Measurements from ENCODE around the gene KANSL3.

Gene KANSL3

DNA sequence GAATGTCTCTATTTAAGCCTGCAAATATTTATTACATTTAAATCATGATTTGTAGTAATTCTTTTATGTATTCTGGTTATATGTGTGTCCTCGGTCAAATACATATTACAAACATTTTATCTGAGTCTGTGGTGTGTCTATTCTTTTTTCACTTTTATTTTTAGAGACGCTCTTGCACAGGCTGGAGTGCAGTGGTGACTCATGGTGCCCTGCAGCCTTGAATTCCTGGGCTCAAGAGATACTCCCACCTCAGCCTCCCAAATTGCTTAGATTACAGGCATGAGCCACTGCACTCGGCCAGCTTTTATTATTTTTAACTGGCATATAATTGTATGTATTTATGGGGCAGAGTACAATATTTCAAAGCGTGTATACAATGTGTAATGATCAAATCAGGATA, 54.1 kb downstream of the KANSL3 start:
- no peak for ATAC-seq
- TF ChIP-seq ZNF70 (CRISPR knock-in tag; IDR thresholded peaks at IDR 0.05): no peak
- no peak for TF ChIP-seq ZC3H10 (CRISPR knock-in tag; IDR thresholded peaks at IDR 0.05)
- TF ChIP-seq ISL1 (CRISPR knock-in tag; IDR thresholded peaks at IDR 0.05): no peak
- no peak for TF ChIP-seq TCF4 (CRISPR knock-in tag; IDR thresholded peaks at IDR 0.05; ENCODE audit: borderline replicate concordance)
- no peak for TF ChIP-seq BACH2 (CRISPR knock-in tag; IDR thresholded peaks at IDR 0.05; ENCODE audit: borderline replicate concordance)
- TF ChIP-seq SNAI2 (CRISPR knock-in tag; IDR thresholded peaks at IDR 0.05): no peak
- no peak for TF ChIP-seq RARB (CRISPR knock-in tag; IDR thresholded peaks at IDR 0.05)
- TF ChIP-seq CREB5 (CRISPR knock-in tag; IDR thresholded peaks at IDR 0.05; ENCODE audit: low read depth): no peak
- no peak for TF ChIP-seq OSR1 (CRISPR knock-in tag; IDR thresholded peaks at IDR 0.05)
- TF ChIP-seq, protein P1, sequence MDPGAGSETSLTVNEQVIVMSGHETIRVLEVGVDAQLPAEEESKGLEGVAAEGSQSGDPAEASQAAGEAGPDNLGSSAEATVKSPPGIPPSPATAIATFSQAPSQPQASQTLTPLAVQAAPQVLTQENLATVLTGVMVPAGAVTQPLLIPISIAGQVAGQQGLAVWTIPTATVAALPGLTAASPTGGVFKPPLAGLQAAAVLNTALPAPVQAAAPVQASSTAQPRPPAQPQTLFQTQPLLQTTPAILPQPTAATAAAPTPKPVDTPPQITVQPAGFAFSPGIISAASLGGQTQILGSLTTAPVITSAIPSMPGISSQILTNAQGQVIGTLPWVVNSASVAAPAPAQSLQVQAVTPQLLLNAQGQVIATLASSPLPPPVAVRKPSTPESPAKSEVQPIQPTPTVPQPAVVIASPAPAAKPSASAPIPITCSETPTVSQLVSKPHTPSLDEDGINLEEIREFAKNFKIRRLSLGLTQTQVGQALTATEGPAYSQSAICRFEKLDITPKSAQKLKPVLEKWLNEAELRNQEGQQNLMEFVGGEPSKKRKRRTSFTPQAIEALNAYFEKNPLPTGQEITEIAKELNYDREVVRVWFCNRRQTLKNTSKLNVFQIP (CRISPR knock-in tag; IDR thresholded peaks at IDR 0.05; ENCODE audit: borderline replicate concordance, low read depth): no peak
- TF ChIP-seq, protein P2, sequence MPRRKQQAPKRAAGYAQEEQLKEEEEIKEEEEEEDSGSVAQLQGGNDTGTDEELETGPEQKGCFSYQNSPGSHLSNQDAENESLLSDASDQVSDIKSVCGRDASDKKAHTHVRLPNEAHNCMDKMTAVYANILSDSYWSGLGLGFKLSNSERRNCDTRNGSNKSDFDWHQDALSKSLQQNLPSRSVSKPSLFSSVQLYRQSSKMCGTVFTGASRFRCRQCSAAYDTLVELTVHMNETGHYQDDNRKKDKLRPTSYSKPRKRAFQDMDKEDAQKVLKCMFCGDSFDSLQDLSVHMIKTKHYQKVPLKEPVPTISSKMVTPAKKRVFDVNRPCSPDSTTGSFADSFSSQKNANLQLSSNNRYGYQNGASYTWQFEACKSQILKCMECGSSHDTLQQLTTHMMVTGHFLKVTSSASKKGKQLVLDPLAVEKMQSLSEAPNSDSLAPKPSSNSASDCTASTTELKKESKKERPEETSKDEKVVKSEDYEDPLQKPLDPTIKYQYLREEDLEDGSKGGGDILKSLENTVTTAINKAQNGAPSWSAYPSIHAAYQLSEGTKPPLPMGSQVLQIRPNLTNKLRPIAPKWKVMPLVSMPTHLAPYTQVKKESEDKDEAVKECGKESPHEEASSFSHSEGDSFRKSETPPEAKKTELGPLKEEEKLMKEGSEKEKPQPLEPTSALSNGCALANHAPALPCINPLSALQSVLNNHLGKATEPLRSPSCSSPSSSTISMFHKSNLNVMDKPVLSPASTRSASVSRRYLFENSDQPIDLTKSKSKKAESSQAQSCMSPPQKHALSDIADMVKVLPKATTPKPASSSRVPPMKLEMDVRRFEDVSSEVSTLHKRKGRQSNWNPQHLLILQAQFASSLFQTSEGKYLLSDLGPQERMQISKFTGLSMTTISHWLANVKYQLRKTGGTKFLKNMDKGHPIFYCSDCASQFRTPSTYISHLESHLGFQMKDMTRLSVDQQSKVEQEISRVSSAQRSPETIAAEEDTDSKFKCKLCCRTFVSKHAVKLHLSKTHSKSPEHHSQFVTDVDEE (CRISPR knock-in tag; IDR thresholded peaks at IDR 0.05): no peak
- no peak for TF ChIP-seq PATZ1 (CRISPR knock-in tag; IDR thresholded peaks at IDR 0.05; ENCODE audit: borderline replicate concordance)
- TF ChIP-seq ZFP30 (CRISPR knock-in tag; IDR thresholded peaks at IDR 0.05): no peak
- no peak for TF ChIP-seq PPARA (CRISPR knock-in tag; IDR thresholded peaks at IDR 0.05; ENCODE audit: borderline replicate concordance)
- no peak for TF ChIP-seq ZNF8 (CRISPR knock-in tag; IDR thresholded peaks at IDR 0.05)
- no peak for TF ChIP-seq ARNTL (CRISPR knock-in tag; IDR thresholded peaks at IDR 0.05; ENCODE audit: borderline replicate concordance, low read depth)
- TF ChIP-seq ZNF565 (CRISPR knock-in tag; conservative IDR thresholded peaks at IDR 0.05; ENCODE audit: low read depth): no peak
- TF ChIP-seq GLIS3 (CRISPR knock-in tag; IDR thresholded peaks at IDR 0.05): no peak
- TF ChIP-seq, protein P3, sequence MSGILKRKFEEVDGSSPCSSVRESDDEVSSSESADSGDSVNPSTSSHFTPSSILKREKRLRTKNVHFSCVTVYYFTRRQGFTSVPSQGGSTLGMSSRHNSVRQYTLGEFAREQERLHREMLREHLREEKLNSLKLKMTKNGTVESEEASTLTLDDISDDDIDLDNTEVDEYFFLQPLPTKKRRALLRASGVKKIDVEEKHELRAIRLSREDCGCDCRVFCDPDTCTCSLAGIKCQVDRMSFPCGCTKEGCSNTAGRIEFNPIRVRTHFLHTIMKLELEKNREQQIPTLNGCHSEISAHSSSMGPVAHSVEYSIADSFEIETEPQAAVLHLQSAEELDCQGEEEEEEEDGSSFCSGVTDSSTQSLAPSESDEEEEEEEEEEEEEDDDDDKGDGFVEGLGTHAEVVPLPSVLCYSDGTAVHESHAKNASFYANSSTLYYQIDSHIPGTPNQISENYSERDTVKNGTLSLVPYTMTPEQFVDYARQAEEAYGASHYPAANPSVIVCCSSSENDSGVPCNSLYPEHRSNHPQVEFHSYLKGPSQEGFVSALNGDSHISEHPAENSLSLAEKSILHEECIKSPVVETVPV (CRISPR knock-in tag; IDR thresholded peaks at IDR 0.05): no peak

DNA sequence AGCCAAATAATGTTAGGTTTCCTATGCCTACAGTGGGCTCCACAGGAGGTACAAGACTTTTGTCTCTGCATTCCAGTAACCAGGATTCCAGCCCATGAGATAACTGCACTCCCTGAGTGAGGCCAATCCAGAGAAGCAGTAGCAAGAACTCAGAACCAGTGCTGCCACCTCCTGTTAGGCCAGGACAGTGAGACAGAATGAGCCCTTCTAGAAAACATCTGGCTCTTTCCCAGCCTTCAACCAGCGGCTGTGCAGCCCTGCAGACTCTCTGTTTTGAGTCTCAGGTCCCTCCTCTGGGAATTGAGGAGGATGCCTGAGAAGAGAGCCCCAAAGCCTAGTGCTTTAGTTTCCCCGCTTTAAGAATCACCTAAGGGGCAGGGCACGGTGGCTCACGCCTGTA, 57.3 kb downstream of the KANSL3 start:
- TF ChIP-seq ISL1 (CRISPR knock-in tag; IDR thresholded peaks at IDR 0.05): no peak
- TF ChIP-seq RARB (CRISPR knock-in tag; IDR thresholded peaks at IDR 0.05): no peak
- no peak for TF ChIP-seq PATZ1 (CRISPR knock-in tag; IDR thresholded peaks at IDR 0.05; ENCODE audit: borderline replicate concordance)
- no peak for TF ChIP-seq OSR1 (CRISPR knock-in tag; IDR thresholded peaks at IDR 0.05)
- no peak for TF ChIP-seq CSDC2 (CRISPR knock-in tag; IDR thresholded peaks at IDR 0.05)
- TF ChIP-seq SNAI2 (CRISPR knock-in tag; IDR thresholded peaks at IDR 0.05): no peak
- TF ChIP-seq, protein P1 (CRISPR knock-in tag; IDR thresholded peaks at IDR 0.05; ENCODE audit: borderline replicate concordance, low read depth): no peak
- no peak for TF ChIP-seq ZC3H10 (CRISPR knock-in tag; IDR thresholded peaks at IDR 0.05)
- TF ChIP-seq TCF4 (CRISPR knock-in tag; IDR thresholded peaks at IDR 0.05; ENCODE audit: borderline replicate concordance): no peak
- TF ChIP-seq, protein P2 (CRISPR knock-in tag; IDR thresholded peaks at IDR 0.05): no peak
- TF ChIP-seq ZFP3 (CRISPR knock-in tag; IDR thresholded peaks at IDR 0.05): no peak
- ATAC-seq: peak; percentile 90
